ENCODE results near the gene HCCS.

- TF ChIP-seq BACH2 (CRISPR knock-in tag; IDR thresholded peaks at IDR 0.05; ENCODE audit: borderline replicate concordance) (no peak), RARB (CRISPR knock-in tag; IDR thresholded peaks at IDR 0.05) (no peak), TOX (CRISPR knock-in tag; IDR thresholded peaks at IDR 0.05; ENCODE audit: borderline replicate concordance) (no peak), ZFP30 (CRISPR knock-in tag; IDR thresholded peaks at IDR 0.05) (no peak), GLIS3 (CRISPR knock-in tag; IDR thresholded peaks at IDR 0.05) (no peak), POU6F1 (CRISPR knock-in tag; IDR thresholded peaks at IDR 0.05; ENCODE audit: borderline replicate concordance, low read depth) (no peak), PATZ1 (CRISPR knock-in tag; IDR thresholded peaks at IDR 0.05; ENCODE audit: borderline replicate concordance) (no peak), ZNF70 (CRISPR knock-in tag; IDR thresholded peaks at IDR 0.05) (no peak), CSDC2 (CRISPR knock-in tag; IDR thresholded peaks at IDR 0.05) (no peak), CREB5 (CRISPR knock-in tag; IDR thresholded peaks at IDR 0.05; ENCODE audit: low read depth) (no peak), ZFP3 (CRISPR knock-in tag; IDR thresholded peaks at IDR 0.05) (no peak), ESRRG (CRISPR knock-in tag; IDR thresholded peaks at IDR 0.05) (no peak), ZC3H10 (CRISPR knock-in tag; IDR thresholded peaks at IDR 0.05) (no peak)
Observed at GRCh38 chrX:11103751-11104150, 7.4 kb upstream of the HCCS start.
